ENCODE results near the gene EFCAB10. TPM values are rescaled to one million over a fixed set of nuclear protein-coding genes. Genes with fewer than 3 reads are reported as not detected.
"Not testable (repeated sequence)": the region's sequence is repeated elsewhere in the genome, so short reads cannot be mapped to it uniquely, and the experiment has no call there.

The EFCAB10 gene
- polyA plus RNA-seq, 4 donors = 1.5 to 2.6 (median 2.3) TPM

GRCh38 chr7:105532709-105533460 lies 48.4 kb downstream of the EFCAB10 start:
- no peak for DNase-seq (ENCODE audit: low read depth in 4 of 4, low spot score in 3 of 4)

DNA sequence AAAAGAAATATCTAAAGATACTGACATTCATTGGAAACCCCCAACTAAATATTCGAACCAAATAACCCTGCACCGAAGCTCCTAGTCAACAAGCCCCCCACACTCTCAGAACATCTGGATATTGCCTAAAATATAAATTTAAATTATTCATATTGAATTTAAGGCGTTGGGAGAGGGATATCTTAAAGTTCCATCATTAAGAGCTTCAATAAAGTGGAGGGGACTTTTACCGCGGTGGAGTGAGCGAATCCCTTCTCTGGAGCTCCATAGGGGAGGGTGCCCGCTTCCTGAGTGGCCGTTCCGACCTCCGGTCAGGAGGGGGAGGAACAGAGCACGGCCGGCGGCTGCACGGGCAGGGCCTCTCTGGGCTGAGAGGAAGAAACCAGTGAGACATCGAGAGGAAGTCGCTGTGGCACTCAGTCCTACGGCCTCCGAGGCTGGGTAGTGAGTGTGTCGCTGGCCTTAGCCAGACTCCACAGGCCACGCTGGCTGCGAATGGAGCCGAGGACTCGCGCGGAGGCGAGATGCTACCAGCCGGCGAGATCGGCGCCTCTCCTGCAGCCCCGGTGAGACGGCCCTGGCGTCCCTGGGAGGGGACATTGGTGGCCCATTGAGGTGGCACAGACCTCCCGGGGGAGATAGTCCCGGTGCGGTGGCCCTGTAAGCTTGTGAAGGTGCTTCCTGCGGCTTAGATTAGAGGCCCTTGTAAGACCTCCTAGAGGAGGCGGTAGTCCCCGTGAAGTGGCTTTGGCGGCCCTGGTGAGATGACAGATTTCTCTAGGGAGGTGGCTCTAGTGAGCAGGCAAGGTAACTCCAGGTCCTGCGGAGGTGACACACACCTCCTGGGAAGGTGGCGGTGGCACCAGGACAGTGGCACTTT lies 49.3 kb downstream of the EFCAB10 start, which contains the start of gene RINT1:
Gene RINT1, plus strand, starts transcription at position 410 of the 880 bp plus-strand sequence. Its CDS starts 115 bp downstream, at position 525.
- DNase-seq (ENCODE audit: low read depth in 4 of 4, low spot score in 3 of 4) = peak; percentile 74 to 83 (median 81)

DNA sequence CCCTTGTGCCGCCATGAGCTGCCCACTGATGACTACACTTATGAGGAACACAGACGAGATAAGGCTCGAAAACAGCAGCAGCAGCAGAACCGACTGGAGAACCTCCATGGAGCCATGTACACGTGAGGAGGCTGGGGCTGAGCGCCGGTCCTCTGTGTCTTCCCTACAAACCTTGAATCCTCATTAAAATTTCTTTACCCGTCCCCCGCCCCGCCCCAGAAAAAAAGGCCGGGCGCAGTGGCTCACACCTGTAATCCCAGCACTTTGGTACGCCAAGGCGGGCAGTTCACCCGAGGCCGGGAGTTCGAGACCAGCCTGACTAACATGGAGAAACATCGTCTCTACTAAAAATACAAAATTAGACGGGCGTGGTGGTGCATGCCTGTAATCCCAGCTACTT lies 50.7 kb downstream of the EFCAB10 start:
- DNase-seq (ENCODE audit: low read depth in 4 of 4, low spot score in 3 of 4) = no peak

DNA sequence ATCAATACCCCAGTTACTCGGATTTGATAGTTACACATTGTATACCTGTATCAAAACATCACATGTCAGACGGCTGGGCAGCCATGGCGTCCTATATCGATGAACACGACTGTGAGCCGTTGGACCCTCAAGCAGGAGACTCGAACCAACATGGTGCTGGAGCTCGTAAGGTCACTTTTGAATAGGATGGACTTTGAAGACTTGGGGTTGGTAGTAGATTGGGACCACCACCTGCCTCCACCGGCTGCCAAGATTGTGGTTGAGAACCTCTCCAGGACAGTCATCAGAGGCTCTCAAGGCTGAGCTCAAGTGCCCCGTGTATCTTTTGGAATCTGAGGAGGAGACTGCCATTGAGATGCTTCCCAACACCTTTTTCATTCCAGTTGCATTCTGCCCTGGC lies 51.2 kb downstream of the EFCAB10 start:
- no peak for DNase-seq (ENCODE audit: low read depth in 4 of 4, low spot score in 3 of 4)

DNA sequence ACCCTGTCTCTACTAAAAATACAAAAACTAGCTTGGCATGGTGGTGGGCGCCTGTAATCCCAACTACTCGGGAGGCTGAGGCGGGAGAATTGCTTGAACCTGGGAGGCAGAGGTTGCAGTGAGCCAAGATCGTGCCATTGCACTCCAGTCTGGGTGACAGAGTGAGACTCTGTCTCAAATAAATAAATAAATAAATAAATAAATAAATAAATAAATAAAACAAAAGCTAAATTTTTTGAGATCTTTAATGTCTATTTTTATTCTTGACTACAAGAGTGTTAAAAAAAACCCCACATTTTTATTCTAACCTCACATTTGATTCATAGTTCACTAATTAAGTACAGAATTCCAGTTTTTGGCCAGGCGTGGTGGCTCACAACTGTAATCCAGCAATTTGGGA lies 53.6 kb downstream of the EFCAB10 start:
- DNase-seq (ENCODE audit: low read depth in 4 of 4, low spot score in 3 of 4) = not testable (repeated sequence)

DNA sequence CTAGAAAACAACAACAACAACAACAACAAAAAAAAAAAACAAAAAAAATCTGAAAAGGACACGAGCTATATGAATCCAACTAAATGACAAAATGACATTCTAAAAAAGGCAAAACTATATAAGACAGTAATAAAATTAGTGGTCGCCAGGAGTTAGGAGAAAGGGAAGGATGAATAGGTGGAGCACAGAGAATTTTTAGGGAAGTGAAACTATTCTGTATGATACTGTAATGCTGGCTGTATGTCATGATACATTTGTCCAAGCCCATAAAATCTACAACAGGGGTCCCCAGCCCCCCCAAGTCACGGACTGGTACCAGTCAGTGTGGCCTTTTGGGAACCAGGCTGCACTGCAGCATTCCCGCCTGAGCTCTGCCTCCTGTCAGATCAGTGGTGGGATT lies 56.5 kb downstream of the EFCAB10 start:
- DNase-seq (ENCODE audit: low read depth in 4 of 4, low spot score in 3 of 4) = no peak

- DNase-seq (ENCODE audit: low read depth in 4 of 4, low spot score in 3 of 4) = not testable (repeated sequence)
These were observed 56.9 kb downstream of the EFCAB10 start for GRCh38 chr7:105524423-105524822.

DNA sequence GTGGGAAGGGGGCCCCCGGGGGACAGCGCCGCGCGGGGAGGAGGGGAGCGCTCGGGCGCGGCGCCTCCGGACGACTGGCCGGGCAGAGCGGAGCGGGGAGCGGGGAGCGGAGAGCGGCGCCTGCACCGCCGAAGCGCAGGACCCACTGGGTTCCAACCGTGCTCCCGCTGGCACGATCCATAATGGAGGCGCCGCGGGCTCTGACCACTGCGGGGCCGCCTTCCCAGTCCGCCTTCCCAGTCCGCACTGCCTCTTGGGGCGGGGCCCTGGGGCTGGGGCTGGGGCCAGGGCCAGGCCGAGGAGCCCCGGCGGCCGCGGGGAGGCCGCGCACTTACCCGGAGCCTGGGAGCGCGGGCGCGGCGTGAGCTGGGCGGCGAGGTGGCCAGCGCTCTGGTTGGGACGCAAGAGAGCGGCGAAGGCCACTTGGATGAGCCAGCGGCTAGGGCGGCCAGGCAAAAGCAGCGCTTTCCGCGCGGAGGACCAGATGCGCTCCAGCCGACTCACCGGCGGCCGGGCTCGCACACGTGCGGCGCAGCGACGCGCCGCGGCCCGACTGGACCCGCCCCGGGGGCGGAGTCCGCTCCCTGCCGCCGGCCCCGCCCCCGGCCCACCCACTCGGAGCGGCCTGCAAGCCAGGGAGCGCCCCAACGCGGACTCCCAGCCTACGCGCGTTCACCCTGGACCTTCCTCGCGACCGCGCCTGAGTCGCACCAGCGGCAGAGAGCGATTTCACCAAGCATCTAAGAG lies 59.4 kb downstream of the EFCAB10 start, which contains the start of gene PUS7:
Gene PUS7, minus strand, starts transcription at position 555 of the 747 bp plus-strand sequence. CDS start 13,759 bp downstream, outside the sequence.
- DNase-seq (ENCODE audit: low read depth in 4 of 4, low spot score in 3 of 4) = peak; percentile 78 to 83 (median 81)

DNA sequence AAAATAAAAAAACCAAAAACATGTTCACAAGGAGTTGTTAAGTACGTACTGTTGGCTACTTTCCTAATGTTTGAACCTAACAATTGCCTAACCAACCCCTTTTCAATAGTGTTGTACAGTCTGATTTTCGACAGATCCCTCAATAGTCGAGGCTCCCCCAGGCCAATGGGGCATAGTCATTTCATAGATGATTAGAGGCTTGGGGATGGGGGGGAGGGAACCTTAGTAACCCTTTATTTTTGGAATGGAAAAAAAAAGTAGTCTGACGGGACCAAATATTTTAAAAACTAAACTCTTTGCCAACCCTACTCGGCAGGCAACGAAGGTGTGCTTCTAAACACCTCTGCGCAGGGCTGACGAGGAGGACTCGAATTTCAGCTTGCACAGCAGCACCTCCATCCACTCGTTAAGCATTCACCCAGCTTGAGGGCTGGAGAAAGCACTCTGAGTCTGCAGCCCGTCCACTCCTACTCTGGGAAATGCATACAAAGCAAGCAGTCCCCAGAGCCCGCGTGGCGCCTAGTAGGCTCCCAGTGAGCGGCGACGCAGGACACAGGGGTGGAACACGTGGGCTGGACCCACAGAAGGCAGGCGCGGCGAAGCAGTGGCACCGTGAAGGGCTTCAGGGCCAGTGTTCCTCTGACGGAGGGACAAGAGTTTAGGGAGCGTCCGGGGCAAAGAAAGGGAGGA lies 60.1 kb downstream of the EFCAB10 start:
- peak; percentile 43 to 65 (median 49) for DNase-seq (ENCODE audit: low read depth in 4 of 4, low spot score in 3 of 4)

DNA sequence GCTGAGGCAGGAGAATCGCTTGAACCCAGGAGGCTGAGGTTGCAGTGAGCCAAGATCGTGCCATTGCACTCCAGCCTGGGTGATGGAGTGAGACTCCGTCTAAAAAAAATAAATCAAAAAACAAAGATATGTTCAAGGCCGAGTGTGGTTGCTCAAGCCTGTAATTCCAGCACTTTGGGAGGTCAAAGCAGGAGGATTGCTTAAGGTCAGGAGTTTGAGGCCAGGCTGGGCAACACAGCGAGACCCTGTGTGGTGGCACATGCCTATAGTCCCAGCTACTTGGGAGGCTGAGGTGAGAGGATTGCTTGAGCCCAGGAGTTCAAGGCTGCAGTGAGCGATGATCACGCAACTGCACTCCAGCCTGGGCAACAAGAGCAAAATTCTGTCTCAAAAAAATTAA lies 60.7 kb downstream of the EFCAB10 start:
- DNase-seq (ENCODE audit: low read depth in 4 of 4, low spot score in 3 of 4) = not testable (repeated sequence)

GRCh38 chr7:105519353-105519752 lies 61.9 kb downstream of the EFCAB10 start:
- no peak for DNase-seq (ENCODE audit: low read depth in 4 of 4, low spot score in 3 of 4)

- not testable (repeated sequence) for DNase-seq (ENCODE audit: low read depth in 4 of 4, low spot score in 3 of 4)
These were observed 65.7 kb downstream of the EFCAB10 start for GRCh38 chr7:105515610-105516009.

Other genes starting within 250 kb of the EFCAB10 start
- 10 to 100 TPM; 44.4 to 63.9 (median 59.5) TPM for gene SRPK2, start 192.6 kb downstream of the EFCAB10 start, polyA plus RNA-seq (ENCODE audit: insufficient read length in 4 of 4)
- gene PUS7, start 59.2 kb downstream of the EFCAB10 start, polyA plus RNA-seq (ENCODE audit: insufficient read length in 4 of 4) = 10 to 100 TPM; 17.5 to 22.8 (median 21.6) TPM
- gene RINT1, start 49.3 kb downstream of the EFCAB10 start, polyA plus RNA-seq (ENCODE audit: insufficient read length in 4 of 4) = 10 to 100 TPM; 20.2 to 25.1 (median 24.7) TPM

Measured in right renal pelvis (tissue), 4 donors.